OCI-LY7 (cell line): ENCODE results near the gene SLC4A11. TPM values are rescaled to one million over a fixed set of nuclear protein-coding genes. Genes with fewer than 3 reads are reported as not detected.

Source experiments
- BruUV-seq: library from RNA; stranded (reverse); fragments of 400-500 nt; replicated peaks from 2 replicates; lab custom pipeline; 2021; lab: Mats Ljungman, UMichigan
- CTCF ChIA-PET: fragments of 300-600 bp; sonication (Branson Sonifier 250); formaldehyde crosslinking; loops from one replicate; lab custom pipeline; 2022; ENCODE audit warnings: antibody characterized with exemption; ENCODE audit not compliant: unreplicated experiment; lab: Charles Lee
- POLR2A ChIA-PET: fragments of 300-600 bp; sonication (Branson Sonifier 250); formaldehyde crosslinking; loops from one replicate; lab custom pipeline; 2022; ENCODE audit warnings: antibody characterized with exemption; lab: Charles Lee
- DNase-seq: peaks from one replicate; pipeline ENCODE4 v3.0.0-alpha.2; 2015; ENCODE audit warnings: low spot score
- H2AFZ ChIP-seq: fragments of 200-600 bp; sonication (generic), shearing (Covaris generic); 2 replicates; pipeline ENCODE4 v1.6.1; 2014; ENCODE audit warnings: mild to moderate bottlenecking, antibody characterized with exemption, low read length, moderate library complexity
- H3K27ac ChIP-seq: fragments of 200-600 bp; sonication (generic); 2 replicates; pipeline ENCODE4 v1.5.1; 2014; ENCODE audit warnings: mixed run types, low read depth, mild to moderate bottlenecking, moderate library complexity, low read length, inconsistent platforms; ENCODE audit not compliant: poor library complexity, severe bottlenecking
- H3K36me3 ChIP-seq: fragments of 200-600 bp; sonication (generic); 2 replicates; pipeline ENCODE4 v1.6.1; 2014; ENCODE audit warnings: mild to moderate bottlenecking, antibody characterized with exemption, low read length, moderate library complexity, mixed read lengths; ENCODE audit not compliant: insufficient read depth
- H3K4me1 ChIP-seq: fragments of 200-600 bp; sonication (generic); 2 replicates; pipeline ENCODE4 v1.5.1; 2014; ENCODE audit warnings: mild to moderate bottlenecking, low read length; ENCODE audit not compliant: insufficient read depth, poor library complexity, severe bottlenecking
- H3K4me2 ChIP-seq: fragments of 200-600 bp; sonication (generic); 2 replicates; pipeline ENCODE4 v1.6.1; 2014; ENCODE audit warnings: mild to moderate bottlenecking, low read length
- H3K4me3 ChIP-seq: fragments of 200-600 bp; sonication (generic); 2 replicates; pipeline ENCODE4 v1.5.1; 2014; ENCODE audit warnings: mild to moderate bottlenecking, low read depth, low read length; ENCODE audit not compliant: poor library complexity, severe bottlenecking
- H3K79me2 ChIP-seq: fragments of 200-600 bp; sonication (generic); 2 replicates; pipeline ENCODE4 v1.6.1; 2016; ENCODE audit warnings: low read depth, mild to moderate bottlenecking, low read length, moderate library complexity, mixed read lengths; ENCODE audit not compliant: insufficient read depth
- H3K9me2 ChIP-seq: fragments of 200-600 bp; sonication (generic); 2 replicates; pipeline ENCODE4 v1.6.1; 2016; ENCODE audit warnings: mild to moderate bottlenecking, low read length, mixed read lengths; ENCODE audit not compliant: insufficient read depth
- H3K9me3 ChIP-seq: fragments of 200-600 bp; sonication (generic); 2 replicates; pipeline ENCODE4 v1.6.1; 2014; ENCODE audit warnings: mild to moderate bottlenecking, mixed run types, low read length, mixed read lengths
- H4K20me1 ChIP-seq: fragments of 200-600 bp; sonication (generic); 2 replicates; pipeline ENCODE4 v1.6.1; 2014; ENCODE audit warnings: mild to moderate bottlenecking, antibody characterized with exemption, low read length, moderate library complexity, mixed read lengths; ENCODE audit not compliant: insufficient read depth
- CTCF ChIP-seq: fragments of 200-600 bp; sonication (generic); conservative IDR thresholded peaks from 2 replicates; pipeline ENCODE4 v1.5.1; 2014; ENCODE audit warnings: mild to moderate bottlenecking, antibody characterized with exemption, low read length, moderate library complexity, mixed read lengths
- EZH2phosphoT487 ChIP-seq: fragments of 200-600 bp; sonication (generic); IDR thresholded peaks from 2 replicates; pipeline ENCODE4 v1.6.1; 2018; ENCODE audit warnings: low read depth, borderline replicate concordance, mild to moderate bottlenecking, mixed run types, antibody characterized with exemption, low read length, moderate library complexity, mixed read lengths
- intact Hi-C: fragments of 100-400 bp; cut with micrococcal nuclease; formaldehyde crosslinking; loops from one replicate; pipeline ENCODE4 v1.10.0; 2022; ENCODE audit not compliant: unreplicated experiment
- total RNA-seq, 2 experiments: library from RNA; depleted of rRNA in 1 of 2; stranded (reverse); fragments of >200 nt in 1 of 2; shearing (Covaris generic) in 1 of 2; gene quantifications; 2 replicates each; pipeline ENCODE4 v1.2.3, GENCODE V29; 2014 to 2022

Gene SLC4A11
- total RNA-seq, 2 experiments from 2014 or later: 4.4 to 26.9 TPM

- CTCF ChIA-PET: no interaction called here
- DNase-seq: no peak
- Histone ChIP-seq H3K4me3 (no peak overlapping the region), H3K4me2 (no peak overlapping the region), H3K27ac (no peak overlapping the region), H3K79me2 (no peaks in the 10 kb centered on the region), H2AFZ (no peak overlapping the region), H3K9me2 (no peaks in the 10 kb centered on the region), H4K20me1 (no peaks in the 10 kb centered on the region), H3K9me3 (no peaks in the 10 kb centered on the region), H3K4me1 (no peaks in the 10 kb centered on the region), H3K36me3 (peaks cover 5% of the 10 kb centered on the region; the same call in 1 of the 2 replicates)
- POLR2A ChIA-PET: no interaction called here
- intact Hi-C loops: no loop called here
- BruUV-seq: no TSS peak
- TF ChIP-seq EZH2phosphoT487 (no peak), CTCF (no peak)
Observed at GRCh38 chr20:3229798-3230197, 9.2 kb downstream of the SLC4A11 start.

- Histone ChIP-seq H3K27ac (no peak overlapping the region), H2AFZ (no peak overlapping the region), H3K4me1 (no peaks in the 10 kb centered on the region), H4K20me1 (no peaks in the 10 kb centered on the region), H3K79me2 (no peaks in the 10 kb centered on the region), H3K4me2 (no peak overlapping the region), H3K4me3 (no peak overlapping the region), H3K9me3 (no peaks in the 10 kb centered on the region), H3K36me3 (peaks cover 5% of the 10 kb centered on the region; the same call in 1 of the 2 replicates), H3K9me2 (no peaks in the 10 kb centered on the region)
- TF ChIP-seq CTCF: no peak
- no peak for TF ChIP-seq EZH2phosphoT487
- DNase-seq: no peak
- ChIA-PET POLR2A (no interaction called here), CTCF (no interaction called here)
- intact Hi-C loops: no loop called here
- no TSS peak for BruUV-seq
Observed at GRCh38 chr20:3229158-3229557, 9.8 kb downstream of the SLC4A11 start.

- H4K20me1 ChIP-seq: no peaks in the 10 kb centered on the region
- H2AFZ ChIP-seq: no peak overlapping the region
- peaks cover 4% of the 10 kb centered on the region; the same call in 1 of the 2 replicates for H3K36me3 ChIP-seq
- no peaks in the 10 kb centered on the region for H3K9me2 ChIP-seq
- no peak overlapping the region for H3K4me2 ChIP-seq
- no peak overlapping the region for H3K27ac ChIP-seq
- TF ChIP-seq CTCF (no peak), EZH2phosphoT487 (no peak)
- H3K79me2 ChIP-seq: no peaks in the 10 kb centered on the region
- no peak overlapping the region for H3K4me3 ChIP-seq
- ChIA-PET CTCF (no interaction called here), POLR2A (no interaction called here)
- no peak for DNase-seq
- no peaks in the 10 kb centered on the region for H3K9me3 ChIP-seq
- peaks cover under 1% of the 10 kb centered on the region for H3K4me1 ChIP-seq
- intact Hi-C loops: no loop called here
- BruUV-seq: no TSS peak
Observed at GRCh38 chr20:3228750-3229032, 10.3 kb downstream of the SLC4A11 start.
